Ishikawa (cell line): Measurements from ENCODE around the gene BABAM2.

Experiments used
- CEBPB ChIP-seq: IDR thresholded peaks from 2 replicates; pipeline ENCODE4 v1.6.1; 2012
- CREB1 ChIP-seq: IDR thresholded peaks from 2 replicates; pipeline ENCODE4 v1.6.1; 2012; ENCODE audit warnings: low read depth
- EGR1 ChIP-seq: IDR thresholded peaks from 2 replicates; pipeline ENCODE4 v1.6.1; 2012
- EP300 ChIP-seq: IDR thresholded peaks from 2 replicates; pipeline ENCODE4 v1.6.1; 2012; ENCODE audit warnings: borderline replicate concordance
- FOXM1 ChIP-seq: IDR thresholded peaks from 2 replicates; pipeline ENCODE4 v1.6.1; 2012; ENCODE audit warnings: low read depth, borderline replicate concordance
- NFIC ChIP-seq: IDR thresholded peaks from 2 replicates; pipeline ENCODE4 v1.6.1; 2012
- RAD21 ChIP-seq: IDR thresholded peaks from 2 replicates; pipeline ENCODE4 v1.6.1; 2012; ENCODE audit warnings: low read depth
- TAF1 ChIP-seq: IDR thresholded peaks from 2 replicates; pipeline ENCODE4 v1.6.1; 2012; ENCODE audit warnings: low read depth, mild to moderate bottlenecking
- TCF12 ChIP-seq: IDR thresholded peaks from 2 replicates; pipeline ENCODE4 v1.6.1; 2012; ENCODE audit warnings: low read depth
- TEAD4 ChIP-seq: IDR thresholded peaks from 2 replicates; pipeline ENCODE4 v1.6.1; 2012
- USF1 ChIP-seq: IDR thresholded peaks from 2 replicates; pipeline ENCODE4 v1.6.1; 2012
- YY1 ChIP-seq: IDR thresholded peaks from 2 replicates; pipeline ENCODE4 v1.6.1; 2012; ENCODE audit warnings: low read depth
- ZBTB7A ChIP-seq: IDR thresholded peaks from 2 replicates; pipeline ENCODE4 v1.6.1; 2012; ENCODE audit warnings: low read depth
- TF ChIP-seq, protein P1 (sequence below): IDR thresholded peaks from 2 replicates; pipeline ENCODE4 v1.6.1; 2012
- TF ChIP-seq, protein P2 (sequence below): IDR thresholded peaks from 2 replicates; pipeline ENCODE4 v1.6.1; 2012; ENCODE audit warnings: low read depth, mild to moderate bottlenecking

BABAM2 gene

DNA sequence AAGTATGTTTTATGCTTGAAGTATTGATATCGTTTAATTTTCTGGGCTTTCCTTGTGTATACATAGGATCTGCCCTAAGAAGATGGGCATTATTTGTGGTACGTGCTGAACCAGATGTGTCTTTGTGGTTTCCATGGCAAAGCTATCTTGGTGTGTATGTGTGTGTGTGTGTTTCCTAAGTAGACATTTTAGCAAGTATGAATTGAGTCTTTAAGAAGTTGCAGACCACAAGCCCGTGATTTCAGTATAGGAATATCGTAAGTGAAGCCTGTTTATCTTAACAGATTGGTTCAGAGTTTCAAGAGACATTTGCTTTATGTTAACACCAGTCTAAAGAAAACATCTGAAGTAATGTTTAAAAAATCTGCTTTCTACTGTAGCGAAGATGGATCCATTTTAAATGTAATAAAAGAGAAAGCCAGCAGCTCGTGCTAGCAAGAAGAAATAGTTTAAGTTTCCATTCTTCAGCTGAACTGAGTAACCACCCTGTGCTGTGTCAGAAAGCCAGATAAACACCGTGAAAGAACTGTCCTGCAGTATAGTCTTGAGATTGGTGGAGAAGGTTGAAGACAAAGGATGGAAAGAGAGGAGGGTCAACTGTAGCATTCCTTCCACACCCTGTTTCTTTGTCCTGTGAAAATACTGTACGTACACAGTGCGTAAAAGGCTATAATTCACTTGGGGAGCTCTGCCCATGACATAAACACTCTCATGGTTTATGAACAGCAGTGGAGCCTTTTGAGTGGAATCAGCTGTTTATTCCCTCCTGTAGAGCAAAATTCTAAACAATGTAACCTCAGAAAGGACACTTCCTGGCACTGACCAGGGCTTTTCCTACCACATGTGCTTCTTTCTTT lies 410.2 kb downstream of the BABAM2 start:
- TF ChIP-seq TAF1 (no peak), CREB1 (no peak), FOXM1 (no peak), NFIC (no peak), CEBPB (no peak), EGR1 (no peak), TEAD4 (no peak), TCF12 (no peak)

- no peak for TF ChIP-seq RAD21
- TF ChIP-seq, protein P1, sequence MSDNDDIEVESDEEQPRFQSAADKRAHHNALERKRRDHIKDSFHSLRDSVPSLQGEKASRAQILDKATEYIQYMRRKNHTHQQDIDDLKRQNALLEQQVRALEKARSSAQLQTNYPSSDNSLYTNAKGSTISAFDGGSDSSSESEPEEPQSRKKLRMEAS: no peak
- no peak for TF ChIP-seq EP300
- no peak for TF ChIP-seq TCF12
- no peak for TF ChIP-seq EGR1
- TF ChIP-seq YY1: no peak
- no peak for TF ChIP-seq FOXM1
- TF ChIP-seq ZBTB7A: no peak
- TF ChIP-seq CEBPB: no peak
- no peak for TF ChIP-seq USF1
- TF ChIP-seq, protein P2, sequence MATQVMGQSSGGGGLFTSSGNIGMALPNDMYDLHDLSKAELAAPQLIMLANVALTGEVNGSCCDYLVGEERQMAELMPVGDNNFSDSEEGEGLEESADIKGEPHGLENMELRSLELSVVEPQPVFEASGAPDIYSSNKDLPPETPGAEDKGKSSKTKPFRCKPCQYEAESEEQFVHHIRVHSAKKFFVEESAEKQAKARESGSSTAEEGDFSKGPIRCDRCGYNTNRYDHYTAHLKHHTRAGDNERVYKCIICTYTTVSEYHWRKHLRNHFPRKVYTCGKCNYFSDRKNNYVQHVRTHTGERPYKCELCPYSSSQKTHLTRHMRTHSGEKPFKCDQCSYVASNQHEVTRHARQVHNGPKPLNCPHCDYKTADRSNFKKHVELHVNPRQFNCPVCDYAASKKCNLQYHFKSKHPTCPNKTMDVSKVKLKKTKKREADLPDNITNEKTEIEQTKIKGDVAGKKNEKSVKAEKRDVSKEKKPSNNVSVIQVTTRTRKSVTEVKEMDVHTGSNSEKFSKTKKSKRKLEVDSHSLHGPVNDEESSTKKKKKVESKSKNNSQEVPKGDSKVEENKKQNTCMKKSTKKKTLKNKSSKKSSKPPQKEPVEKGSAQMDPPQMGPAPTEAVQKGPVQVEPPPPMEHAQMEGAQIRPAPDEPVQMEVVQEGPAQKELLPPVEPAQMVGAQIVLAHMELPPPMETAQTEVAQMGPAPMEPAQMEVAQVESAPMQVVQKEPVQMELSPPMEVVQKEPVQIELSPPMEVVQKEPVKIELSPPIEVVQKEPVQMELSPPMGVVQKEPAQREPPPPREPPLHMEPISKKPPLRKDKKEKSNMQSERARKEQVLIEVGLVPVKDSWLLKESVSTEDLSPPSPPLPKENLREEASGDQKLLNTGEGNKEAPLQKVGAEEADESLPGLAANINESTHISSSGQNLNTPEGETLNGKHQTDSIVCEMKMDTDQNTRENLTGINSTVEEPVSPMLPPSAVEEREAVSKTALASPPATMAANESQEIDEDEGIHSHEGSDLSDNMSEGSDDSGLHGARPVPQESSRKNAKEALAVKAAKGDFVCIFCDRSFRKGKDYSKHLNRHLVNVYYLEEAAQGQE: no peak
- TF ChIP-seq TAF1: no peak
- no peak for TF ChIP-seq NFIC
- TF ChIP-seq CREB1: no peak
Observed at GRCh38 chr2:28305202-28305601, 414.7 kb downstream of the BABAM2 start.

GRCh38 chr2:28310107-28310506 lies 419.6 kb downstream of the BABAM2 start:
- TF ChIP-seq TAF1 (no peak), CEBPB (no peak), EP300 (no peak), RAD21 (no peak), EGR1 (no peak)
- TF ChIP-seq, protein P2: no peak

- no peak for TF ChIP-seq TEAD4
- TF ChIP-seq RAD21: no peak
- no peak for TF ChIP-seq TAF1
- TF ChIP-seq CREB1: no peak
- no peak for TF ChIP-seq CEBPB
- no peak for TF ChIP-seq USF1
- TF ChIP-seq NFIC: no peak
- TF ChIP-seq, protein P2: no peak
- no peak for TF ChIP-seq TCF12
- TF ChIP-seq, protein P1: no peak
- TF ChIP-seq YY1: no peak
- TF ChIP-seq EP300: no peak
Observed at GRCh38 chr2:28311660-28312249, 421.2 kb downstream of the BABAM2 start.
